Jurkat, Clone E6-1 (cell line): ENCODE results near the gene FKBP6. TPM values are rescaled to one million over a fixed set of nuclear protein-coding genes. Genes with fewer than 3 reads are reported as not detected.
A peak's percentile ranks its signal among the peaks of the same experiment; 100 is the strongest.
"Not testable (repeated sequence)": the region's sequence is repeated elsewhere in the genome, so short reads cannot be mapped to it uniquely, and the experiment has no call there.

Source experiments
- DNase-seq: peaks from one replicate; pipeline ENCODE4 v3.0.0-alpha.2; 2011; ENCODE audit warnings: low read depth, low spot score
- H3K4me3 ChIP-seq: 2 replicates; pipeline ENCODE4 v1.5.1; 2011; ENCODE audit warnings: mild to moderate bottlenecking, low read length, control low read depth, moderate library complexity
- polyA plus RNA-seq: library from polyadenylated mRNA; unstranded; fragments of >200 nt; gene quantifications from one replicate; pipeline ENCODE4 v1.2.1, GENCODE V29; 2012; ENCODE audit warnings: missing spikeins; ENCODE audit not compliant: insufficient read length, insufficient read depth

FKBP6 gene, protein sequence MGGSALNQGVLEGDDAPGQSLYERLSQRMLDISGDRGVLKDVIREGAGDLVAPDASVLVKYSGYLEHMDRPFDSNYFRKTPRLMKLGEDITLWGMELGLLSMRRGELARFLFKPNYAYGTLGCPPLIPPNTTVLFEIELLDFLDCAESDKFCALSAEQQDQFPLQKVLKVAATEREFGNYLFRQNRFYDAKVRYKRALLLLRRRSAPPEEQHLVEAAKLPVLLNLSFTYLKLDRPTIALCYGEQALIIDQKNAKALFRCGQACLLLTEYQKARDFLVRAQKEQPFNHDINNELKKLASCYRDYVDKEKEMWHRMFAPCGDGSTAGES
- not detected for polyA plus RNA-seq

DNA sequence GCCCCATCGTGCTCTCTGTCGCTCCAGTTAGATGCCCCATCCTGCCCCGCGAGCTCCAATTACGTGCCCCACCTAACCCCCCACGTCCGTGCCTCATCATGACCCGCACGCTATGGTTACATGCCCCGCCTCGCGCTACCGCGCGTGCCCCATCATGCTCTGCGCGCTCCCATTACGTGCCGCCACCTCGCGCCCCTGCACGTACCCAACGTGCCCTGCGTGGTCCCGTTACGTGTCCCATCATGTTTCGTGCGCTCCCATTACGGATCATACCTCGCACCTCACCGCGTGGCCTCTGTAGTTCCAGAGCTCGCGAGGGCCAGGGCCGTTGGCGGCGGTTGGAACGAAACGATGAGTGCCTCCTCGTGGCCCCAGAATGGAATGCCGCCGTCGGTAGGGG lies at the start of gene FKBP6, which contains the start of gene TRIM50:
Gene FKBP6, plus strand, starts transcription at position 240 of the 400 bp plus-strand sequence. CDS start 268 bp downstream, outside the sequence.
Gene TRIM50, minus strand, starts transcription at position 161 of the 400 bp plus-strand sequence. CDS start 3,295 bp downstream, outside the sequence.
- not testable (repeated sequence) for H3K4me3 ChIP-seq, DNase-seq

DNA sequence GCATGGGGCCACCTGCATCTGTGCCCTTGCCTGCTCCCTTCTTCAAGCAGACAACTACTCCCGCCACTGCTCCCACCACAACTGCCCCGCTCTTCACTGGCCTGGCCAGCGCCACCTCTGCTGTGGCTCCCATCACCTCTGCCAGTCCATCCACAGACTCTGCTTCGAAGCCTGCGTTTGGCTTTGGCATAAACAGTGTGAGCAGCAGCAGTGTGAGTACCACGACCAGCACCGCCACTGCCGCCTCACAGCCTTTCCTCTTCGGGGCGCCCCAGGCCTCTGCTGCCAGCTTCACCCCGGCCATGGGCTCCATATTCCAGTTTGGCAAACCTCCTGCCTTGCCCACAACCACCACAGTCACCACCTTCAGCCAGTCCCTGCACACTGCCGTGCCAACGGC lies 30.7 kb upstream of the FKBP6 start:
- H3K4me3 ChIP-seq, DNase-seq: not testable (repeated sequence)

DNA sequence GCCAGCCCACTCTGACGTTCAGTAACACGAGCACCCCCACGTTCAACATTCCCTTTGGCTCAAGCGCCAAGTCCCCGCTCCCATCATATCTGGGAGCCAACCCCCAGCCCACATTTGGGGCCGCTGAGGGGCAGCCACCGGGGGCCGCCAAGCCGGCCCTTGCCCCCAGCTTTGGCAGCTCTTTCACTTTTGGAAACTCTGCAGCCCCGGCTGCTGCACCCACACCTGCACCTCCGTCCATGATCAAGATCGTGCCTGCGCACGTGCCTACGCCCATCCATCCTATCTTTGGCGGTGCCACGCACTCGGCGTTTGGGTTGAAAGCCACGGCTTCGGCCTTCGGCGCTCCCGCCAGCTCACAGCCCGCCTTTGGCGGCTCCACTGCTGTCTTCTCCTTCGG lies 30.3 kb upstream of the FKBP6 start:
- not testable (repeated sequence) for DNase-seq, H3K4me3 ChIP-seq

DNA sequence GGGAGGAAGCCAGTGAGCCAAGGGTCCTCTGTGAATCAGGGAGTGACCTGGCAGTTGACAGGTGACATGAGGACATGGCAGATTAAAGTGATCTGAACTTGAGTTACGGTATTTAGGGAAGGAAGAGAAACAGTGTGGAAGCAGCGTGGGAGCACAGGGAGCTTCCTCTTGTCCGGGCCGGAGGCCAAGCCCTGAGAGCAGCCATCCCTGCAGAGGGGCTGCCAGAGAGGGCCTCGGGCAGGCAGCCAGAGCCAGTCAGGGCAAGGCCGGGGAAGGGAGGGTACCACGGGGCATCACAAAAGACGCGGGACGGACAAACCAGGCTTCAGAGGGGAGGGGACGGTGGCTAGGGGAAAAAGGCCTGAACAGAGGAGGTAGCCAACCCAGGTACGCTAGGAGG lies 28.1 kb upstream of the FKBP6 start:
- not testable (repeated sequence) for H3K4me3 ChIP-seq, DNase-seq

DNA sequence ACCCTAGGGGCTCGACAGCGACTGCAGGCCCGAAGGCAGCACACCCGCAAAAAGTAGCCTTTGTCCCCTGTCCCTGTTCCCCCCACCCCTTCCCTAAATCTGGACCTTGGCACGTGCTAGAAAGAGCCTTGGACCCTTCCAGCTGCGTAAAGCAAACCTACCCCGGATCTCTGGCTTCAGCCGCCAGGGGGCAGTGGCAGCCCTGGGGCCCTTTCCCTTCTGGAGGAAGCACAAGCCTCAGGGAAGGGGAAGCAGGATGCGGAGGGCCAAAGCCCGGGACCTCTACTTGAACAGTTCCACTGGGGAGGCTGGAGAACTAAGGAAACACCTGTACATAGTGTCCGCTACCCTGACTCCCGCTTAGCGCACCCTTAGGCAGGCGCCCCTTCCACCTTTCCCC lies 26.9 kb upstream of the FKBP6 start:
- not testable (repeated sequence) for DNase-seq, H3K4me3 ChIP-seq

DNA sequence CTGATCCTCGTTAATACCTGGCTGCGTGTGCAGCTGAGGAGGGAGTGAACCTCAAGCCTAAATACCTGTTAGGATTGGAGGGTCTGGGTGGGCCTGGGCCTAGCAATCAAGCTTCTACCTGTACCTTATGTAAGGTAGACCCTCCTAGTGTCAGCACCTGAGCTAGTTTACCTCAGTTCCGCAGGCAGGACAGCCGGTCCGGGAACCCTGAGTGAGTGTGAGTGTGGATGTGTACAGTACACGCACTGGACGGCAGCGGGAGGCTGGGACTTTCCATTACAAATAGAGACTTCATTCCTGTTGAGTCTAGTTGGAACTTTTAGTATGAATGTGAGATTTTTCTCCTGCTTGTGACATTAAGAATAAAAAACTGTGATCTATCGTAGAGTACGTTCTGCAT lies 25.1 kb upstream of the FKBP6 start:
- H3K4me3 ChIP-seq, DNase-seq: not testable (repeated sequence)

DNA sequence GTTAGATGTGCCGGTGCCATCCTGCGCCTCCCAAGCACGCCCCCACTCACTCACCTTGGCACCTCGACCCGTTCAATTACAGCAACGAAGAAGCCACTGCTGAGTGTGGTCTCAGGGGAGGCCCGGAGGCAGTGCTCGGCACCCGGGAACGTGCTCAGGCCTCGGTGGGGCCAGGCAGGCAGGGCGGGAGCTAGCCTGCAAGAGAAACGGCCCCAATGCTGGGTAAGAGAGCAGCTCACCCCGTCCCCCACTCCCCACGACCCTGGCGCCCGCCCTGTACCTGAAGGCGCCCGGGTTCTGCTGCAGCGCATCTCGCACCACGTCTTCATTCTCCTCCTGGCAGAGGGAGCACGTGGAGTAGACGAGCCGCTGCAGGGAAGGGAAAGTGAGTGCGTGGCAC lies 24.4 kb upstream of the FKBP6 start:
- no peak for DNase-seq
- no peak overlapping the region for H3K4me3 ChIP-seq

DNA sequence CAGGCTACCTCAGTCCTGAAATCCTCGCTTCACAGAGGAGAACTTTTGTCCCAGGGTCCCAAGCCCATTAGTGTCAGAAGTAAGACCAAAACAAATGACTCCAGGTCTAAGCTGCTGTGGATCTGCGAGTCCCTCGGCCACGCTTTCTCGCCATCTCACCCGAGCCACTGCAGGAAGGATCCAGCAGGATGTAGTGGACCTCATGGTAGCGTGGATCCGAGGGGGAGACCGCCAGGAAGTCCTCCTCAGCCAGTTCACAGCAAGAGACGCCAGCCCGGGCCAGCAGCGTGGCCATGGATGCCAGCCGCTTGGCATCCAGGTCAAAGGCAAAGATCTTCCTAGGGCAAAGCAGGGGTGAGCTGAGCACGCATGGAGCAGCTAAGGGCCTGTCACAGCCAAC lies 23.9 kb upstream of the FKBP6 start:
- H3K4me3 ChIP-seq: no peak overlapping the region
- DNase-seq: no peak

DNA sequence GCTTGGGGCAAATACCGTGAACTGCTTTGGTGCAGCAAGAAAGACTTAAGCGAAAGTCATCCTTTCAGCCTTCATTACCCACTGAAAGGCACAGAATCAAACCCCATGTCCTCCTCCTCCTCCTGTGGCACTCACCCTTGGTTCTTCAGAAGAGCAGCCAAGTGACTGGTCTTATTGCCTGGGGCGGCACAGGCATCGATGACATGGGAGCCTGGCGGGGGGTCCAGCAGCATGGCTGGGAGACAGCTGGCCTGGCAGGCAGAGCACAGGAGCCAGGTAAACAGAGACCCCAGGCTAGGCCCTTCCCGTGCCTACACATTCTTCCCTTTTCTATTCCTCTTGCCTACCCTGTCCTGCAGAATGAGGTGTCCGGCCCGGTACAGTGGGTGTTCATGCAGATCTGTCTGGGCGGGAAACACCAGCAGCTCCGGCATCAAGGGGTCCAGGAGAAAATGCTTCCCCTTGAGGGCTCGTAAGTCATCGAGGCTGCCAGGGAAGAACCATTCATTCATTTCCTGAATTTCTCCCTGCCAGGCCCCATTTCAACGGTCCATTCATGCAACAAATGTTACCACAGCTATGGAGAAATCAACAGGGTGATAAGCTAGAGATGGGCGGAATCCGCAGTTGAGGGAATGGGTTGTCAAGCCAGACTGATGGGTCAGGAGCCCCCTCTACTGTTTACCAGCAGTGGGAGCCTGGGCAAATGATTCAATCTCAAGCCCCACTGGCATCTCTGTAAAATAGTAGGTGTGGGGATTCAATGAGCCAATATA lies 23.2 kb upstream of the FKBP6 start:
- H3K4me3 ChIP-seq, DNase-seq: not testable (repeated sequence)

DNA sequence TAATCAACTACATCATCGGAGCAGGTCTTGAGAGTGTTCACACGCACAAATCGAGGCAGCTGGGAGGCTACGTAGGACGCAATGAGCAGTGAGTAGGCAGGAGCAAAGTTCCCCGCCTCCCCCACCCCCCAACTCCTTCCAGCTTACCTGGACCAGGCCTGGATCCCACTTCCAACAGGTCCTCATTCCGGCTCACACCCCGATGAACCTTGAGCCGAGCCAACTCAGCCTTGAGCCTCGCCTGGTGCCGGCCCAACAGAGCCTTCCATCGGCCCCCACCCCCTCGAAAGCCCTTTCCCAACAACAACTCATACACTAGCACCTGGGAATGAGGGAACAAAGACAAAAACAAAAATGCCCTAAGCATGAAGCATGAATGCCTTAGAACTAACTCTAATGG lies 20.5 kb upstream of the FKBP6 start:
- DNase-seq: no peak
- peak overlapping the region; percentile 91 for H3K4me3 ChIP-seq

DNA sequence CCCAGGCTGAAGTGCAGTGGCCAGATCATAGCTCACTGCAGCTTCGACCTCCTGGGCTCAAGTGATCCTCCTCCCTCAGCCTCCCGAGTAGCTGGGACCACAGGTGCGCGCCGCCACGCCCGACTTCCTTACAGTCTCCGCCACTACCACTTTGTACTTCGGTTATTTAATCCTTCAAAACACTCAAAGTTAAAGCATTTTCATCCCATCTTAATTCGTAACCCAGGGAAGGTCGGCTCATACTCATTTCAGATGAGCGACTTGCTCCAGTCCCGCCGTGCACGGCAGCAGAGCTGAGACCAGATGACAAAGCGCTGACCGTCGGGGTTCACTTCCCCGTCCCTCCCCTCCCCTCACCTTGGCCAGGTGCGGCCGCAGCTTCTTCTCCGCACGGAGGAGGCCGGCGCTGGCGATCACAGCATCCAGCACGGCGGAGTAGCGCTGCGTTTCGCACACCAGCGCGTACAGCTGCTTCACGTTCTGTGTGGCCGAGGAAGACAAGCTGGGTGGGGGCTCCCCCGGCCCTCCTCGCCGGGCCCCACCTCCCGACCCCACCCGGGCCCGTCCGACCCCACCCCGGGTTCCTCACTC lies 19.8 kb upstream of the FKBP6 start:
- no peak for DNase-seq
- H3K4me3 ChIP-seq: peak overlapping the region; percentile 91

DNA sequence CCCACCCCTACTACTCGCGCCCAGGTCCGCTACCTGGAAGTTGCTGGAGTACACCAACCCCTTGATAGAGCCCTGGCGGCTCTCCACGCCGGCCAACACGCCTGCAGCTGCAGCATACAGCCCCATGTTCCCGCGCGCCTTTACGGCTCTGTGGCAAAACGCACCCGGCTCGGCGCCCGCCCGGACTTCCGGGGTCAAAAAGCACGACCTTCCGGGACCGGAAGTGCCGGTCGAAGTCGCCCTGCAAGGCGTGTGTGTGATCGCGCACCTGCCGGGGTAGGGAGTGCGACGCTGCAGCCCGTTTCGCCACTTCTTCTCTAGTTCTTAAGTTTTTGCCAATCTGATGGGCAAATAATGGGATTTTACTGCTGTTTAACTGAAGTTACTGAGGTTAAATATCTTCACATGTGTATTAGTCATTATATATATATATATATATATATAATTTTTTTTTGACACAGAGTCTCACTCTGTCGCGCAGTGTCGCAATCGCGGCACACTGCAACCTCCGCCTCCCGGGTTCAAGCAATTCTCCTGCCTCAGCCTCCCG lies 19.2 kb upstream of the FKBP6 start, which contains the start of gene NSUN5:
Gene NSUN5, minus strand, starts transcription at position 162 of the 550 bp plus-strand sequence. Its CDS starts 36 bp downstream, at position 126.
- H3K4me3 ChIP-seq: peak within 1 kb of the TSS; percentile 91
- peak; percentile 86 for DNase-seq

DNA sequence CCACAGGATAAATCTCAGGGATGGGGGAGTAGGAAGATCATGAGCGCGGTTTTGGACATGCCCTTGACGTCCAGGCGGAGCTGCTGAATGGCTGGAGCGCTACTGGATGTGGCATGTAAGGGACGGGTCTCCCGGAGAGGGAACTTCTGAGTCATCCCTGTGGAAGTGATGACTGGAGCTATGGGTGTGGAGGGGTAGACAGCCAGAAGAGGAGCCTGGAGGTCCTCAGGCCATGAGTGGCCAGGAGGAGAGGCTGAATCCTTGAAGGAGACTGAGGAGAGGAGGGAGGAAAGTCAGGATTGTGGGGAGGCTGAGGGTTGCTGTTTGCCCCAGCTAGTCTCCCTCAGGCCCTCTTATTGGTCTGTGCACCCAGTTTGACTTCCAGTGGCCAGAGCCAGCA lies 16.5 kb upstream of the FKBP6 start:
- DNase-seq, H3K4me3 ChIP-seq: not testable (repeated sequence)

DNA sequence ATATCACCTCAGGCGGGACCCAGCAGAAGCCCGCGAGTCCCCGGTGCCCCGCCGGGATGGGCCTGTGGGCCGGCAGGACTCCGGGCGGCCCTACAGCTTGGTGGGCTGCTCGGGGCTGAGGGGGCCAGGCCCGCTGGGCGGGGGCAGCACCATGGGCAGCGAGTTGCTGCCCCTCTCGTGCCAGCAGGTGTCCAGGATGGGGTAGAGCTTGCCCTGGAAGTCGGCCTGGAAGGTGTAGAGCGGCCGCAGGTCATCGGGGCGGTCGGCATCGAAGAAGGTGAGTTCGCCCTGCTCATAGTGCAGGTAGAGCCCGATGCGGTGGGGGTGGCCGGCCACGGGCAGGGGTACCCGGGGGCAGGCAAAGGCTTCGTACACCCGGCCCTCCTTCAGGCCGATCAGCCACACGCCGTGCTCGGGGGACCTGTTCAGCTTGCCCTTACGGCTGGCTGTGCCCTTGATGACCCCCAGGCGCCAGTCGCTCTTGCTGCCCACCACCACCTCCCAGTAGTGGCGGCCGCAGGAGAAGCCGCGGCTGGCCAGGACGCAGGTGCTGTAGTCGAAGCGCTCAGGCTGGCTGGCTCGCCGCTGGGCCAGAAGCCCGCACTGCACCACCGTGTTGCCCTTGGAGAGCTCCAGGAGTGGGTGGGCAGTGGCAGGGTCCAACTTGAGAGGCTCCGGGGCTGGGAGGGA lies 15.0 kb upstream of the FKBP6 start:
- H3K4me3 ChIP-seq: no peak overlapping the region
- DNase-seq: no peak

DNA sequence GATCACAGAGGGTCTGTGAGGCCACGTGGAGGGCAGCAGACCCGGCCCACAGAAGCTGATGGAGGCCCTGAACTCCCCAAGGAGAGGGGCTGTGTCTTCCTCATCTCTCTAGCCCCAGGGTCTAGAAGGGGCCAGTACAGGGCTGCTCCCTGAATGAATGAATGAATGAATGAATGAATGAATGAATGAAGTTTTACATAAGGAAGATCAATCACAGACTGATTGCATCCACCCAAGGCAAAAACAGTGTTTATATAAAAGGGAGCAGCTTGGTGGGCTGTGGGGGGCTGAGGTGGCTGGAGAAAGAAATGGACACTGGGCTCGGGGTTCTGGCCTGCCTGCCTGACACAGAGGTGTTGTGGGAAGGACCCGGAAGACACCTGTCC lies 14.4 kb upstream of the FKBP6 start:
- no peak overlapping the region for H3K4me3 ChIP-seq

DNA sequence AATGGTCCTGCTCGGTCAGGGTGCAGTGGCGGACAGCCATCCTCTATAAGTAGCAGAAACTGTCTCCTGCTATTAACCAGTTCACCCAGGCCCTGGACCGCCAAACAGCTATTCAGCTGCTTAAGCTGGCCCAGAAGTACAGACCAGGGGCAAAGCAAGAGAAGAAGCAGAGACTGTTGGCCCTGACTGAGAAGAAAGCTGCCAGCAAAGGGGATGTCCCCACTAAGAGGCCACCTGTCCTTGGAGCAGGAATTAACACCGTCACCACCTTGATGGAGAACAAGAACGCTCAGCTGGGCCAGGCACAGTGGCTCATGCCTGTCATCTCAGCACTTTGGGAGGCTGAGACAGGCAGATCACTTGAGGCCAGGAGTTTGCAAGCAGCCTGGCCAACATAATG lies 13.7 kb upstream of the FKBP6 start:
- no peak overlapping the region for H3K4me3 ChIP-seq
- DNase-seq: no peak

More for the DNA sequence above, 14.4 kb upstream of the FKBP6 start:
- DNase-seq: no peak

DNA sequence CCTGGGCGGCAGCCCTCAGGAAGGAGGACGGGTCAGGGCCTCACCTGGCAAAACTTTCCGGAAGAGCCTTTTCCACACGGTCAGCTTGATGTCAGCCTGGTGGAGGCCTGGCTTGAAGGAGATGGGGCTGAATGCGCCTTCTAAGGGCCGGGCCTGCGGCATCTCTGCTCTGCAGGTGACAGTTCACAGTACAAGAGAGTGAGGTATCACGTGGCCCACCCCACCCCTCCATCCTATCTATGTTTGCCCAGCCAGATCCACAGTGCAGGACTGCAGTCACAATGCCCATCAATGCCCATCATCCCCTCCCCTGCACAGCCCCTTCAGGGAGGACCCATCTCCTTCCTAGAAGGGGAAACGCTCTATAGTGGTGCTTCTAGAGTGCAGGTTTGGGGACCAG lies 11.4 kb upstream of the FKBP6 start:
- DNase-seq: no peak
- no peak overlapping the region for H3K4me3 ChIP-seq

DNA sequence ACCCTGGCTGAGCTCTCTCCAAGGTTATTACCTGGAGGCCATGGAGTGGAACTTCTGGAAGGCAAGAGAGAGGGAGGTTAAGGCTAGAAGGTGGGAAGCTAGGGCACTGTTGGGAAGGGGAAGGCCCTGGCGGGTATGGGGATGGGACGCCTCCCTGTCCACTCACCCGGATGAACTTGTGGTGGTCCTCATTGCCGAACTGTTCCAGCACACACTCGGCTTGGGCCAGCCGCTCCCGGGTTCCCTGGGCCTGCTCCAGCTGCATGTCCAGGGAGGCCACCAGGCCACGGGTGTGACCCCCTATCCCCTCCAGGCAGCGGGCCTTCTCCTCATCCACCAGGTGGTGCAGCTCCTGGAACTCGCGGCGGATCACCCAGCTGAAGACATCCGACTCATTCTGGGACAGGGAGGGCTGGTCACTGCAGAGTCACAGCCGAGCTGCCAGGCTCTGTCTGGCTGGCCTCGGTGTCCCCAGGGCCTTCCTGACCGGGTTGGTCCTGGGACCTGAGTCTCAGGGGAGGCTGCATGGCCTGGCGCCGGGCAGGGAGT lies 9.2 kb upstream of the FKBP6 start:
- DNase-seq, H3K4me3 ChIP-seq: not testable (repeated sequence)

DNA sequence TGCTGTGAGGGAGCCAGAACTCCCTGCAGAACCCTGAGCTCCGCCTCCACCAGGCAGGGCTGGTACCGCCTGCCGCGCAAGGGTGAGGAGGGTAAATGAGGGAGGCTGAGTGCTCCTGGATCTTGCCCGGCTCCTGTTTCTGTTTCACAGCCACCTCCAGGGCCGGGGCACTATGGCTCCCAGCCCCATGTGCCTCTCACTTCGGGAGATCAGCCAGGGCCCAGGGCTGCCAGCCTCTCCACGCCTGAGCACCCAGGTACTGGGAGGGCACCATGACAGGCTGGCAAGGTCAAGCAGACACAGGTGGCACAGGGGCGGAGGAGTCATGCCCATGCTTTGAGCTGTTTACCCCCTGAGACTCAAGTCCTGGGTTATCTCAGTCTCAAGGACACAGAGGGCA lies 8.4 kb upstream of the FKBP6 start:
- DNase-seq, H3K4me3 ChIP-seq: not testable (repeated sequence)
